AG09319 (cell line): ENCODE data around the gene PNPLA1.

Source experiments
- DNase-seq: peaks from one replicate; pipeline ENCODE4 v3.0.0-alpha.2; 2010; ENCODE audit warnings: low read depth; ENCODE audit errors: extremely low read depth
- CTCF ChIP-seq: IDR thresholded peaks from 2 replicates; pipeline ENCODE4 v1.5.1; 2011; ENCODE audit warnings: low read depth, mild to moderate bottlenecking, inconsistent platforms, low read length, moderate library complexity

The PNPLA1 gene

DNA sequence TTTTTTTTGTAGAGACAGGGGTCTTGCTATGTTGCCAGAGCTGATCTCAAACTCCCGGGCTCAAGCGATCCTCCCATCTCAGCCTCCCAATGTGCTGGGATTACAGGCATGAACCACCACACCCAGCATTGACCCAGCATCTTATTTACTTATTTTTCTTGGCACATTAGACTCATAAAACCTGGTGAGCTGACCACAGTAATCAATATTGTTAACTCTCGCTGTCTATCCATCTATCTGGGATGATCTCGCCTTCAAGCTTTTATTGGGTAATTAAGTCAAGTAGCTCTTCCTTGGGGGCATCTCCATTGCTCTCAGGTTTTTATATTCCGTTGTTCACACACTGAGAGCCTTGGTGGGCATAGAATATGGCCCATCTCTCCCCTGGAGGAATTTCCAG lies 17.0 kb downstream of the PNPLA1 start:
- no peak for TF ChIP-seq CTCF
- no peak for DNase-seq

GRCh38 chr6:36289281-36289878 lies 19.5 kb downstream of the PNPLA1 start:
- DNase-seq: no peak
- no peak for TF ChIP-seq CTCF

DNA sequence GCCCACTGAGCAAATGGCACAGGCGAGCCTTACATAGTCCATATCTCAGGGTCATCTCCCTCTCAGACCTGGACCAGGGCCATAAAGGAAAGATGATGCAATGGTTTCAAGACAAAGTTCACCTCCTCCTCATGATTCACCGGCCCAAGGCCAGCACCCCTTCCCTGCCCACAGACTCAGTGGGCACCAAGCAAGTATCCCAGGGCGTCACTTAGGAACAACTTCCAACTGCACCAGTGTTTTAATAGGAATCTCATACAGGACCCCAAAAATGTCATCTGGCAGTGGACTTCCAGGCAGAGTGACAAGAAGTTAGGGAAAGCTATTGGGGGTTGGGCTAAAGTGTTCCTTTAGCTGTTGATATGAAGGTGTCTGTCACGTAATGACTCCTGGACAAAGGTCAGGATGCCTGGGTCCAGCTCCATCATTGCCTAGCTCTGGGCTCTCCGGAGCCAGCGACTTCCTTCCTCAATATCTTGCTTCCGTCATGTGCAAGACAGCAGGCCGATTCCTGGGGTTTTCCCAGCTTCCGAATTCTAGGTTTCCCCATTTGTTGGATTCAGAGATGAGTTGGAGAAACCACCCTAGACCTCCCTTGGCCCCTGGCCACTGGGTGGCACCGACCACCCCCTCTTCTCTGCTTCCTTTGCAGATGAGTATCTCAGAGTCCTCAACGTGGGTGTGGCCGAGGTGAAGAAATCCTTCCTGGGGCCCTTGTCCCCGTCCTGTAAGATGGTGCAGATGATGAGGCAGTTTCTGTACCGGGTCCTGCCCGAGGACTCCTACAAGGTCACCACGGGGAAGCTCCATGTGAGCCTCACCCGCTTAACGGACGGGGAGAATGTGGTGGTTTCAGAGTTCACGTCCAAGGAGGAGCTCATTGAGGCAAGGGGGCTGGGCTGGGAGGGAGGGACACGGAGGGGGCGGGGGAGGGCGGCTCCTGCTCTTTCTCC lies 21.1 kb downstream of the PNPLA1 start:
- no peak for TF ChIP-seq CTCF
- DNase-seq: peak; percentile 7

GRCh38 chr6:36292170-36292569 lies 22.3 kb downstream of the PNPLA1 start:
- no peak for DNase-seq
- no peak for TF ChIP-seq CTCF

DNA sequence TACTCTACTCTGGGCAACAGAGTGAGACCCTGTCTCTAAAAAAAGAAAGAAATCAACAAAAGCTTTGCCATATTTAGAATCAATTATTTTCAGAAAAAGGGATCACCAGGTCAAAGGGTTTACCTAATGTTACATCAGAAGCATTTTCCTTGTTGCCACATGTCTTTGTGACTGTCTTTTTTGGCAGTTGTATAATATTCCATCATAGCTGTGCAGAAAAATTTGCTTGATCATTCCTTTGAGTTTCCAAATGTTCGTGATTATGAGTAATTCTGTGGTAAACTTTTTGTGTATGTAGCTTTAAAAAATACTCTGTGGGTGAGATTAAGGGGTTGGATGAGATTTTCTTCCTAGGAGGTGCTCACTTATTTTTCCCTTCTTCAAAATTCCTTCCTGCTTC lies 26.4 kb downstream of the PNPLA1 start:
- DNase-seq: peak; percentile 4
- no peak for TF ChIP-seq CTCF

GRCh38 chr6:36297051-36297450 lies 27.2 kb downstream of the PNPLA1 start:
- no peak for TF ChIP-seq CTCF
- DNase-seq: no peak

- DNase-seq: no peak
- no peak for TF ChIP-seq CTCF
These were observed 27.7 kb downstream of the PNPLA1 start for GRCh38 chr6:36297511-36297910.
